Inflammatory macrophage treated with lipopolysaccharide for 1 hour (primary cell): Measurements from ENCODE around the gene ACSL1.
A peak's percentile ranks its signal among the peaks of the same experiment; 100 is the strongest.
"Not testable (repeated sequence)": the region's sequence is repeated elsewhere in the genome, so short reads cannot be mapped to it uniquely, and the experiment has no call there.

ENCODE experiments used
- DNase-seq, 2 donors: peaks; one replicate each; pipeline ENCODE4 v3.0.0-alpha.2; 2020 to 2022

The ACSL1 gene

DNA sequence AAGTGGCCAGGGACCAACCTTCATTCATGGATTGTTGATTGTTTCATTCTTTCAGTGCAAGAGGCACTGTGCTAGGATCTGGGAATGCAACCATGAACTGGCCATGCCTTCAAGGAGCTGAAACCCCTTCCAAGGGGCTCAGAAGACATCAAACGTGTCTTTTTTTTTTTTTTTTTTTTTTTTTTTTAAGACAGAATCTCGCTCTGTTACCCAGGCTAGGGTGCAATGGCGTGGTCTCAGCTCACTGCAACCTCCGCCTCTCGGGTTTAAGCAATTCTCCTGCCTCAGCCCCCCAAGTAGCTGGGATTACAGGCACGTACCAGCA lies 13.3 kb upstream of the ACSL1 start:
- DNase-seq = not testable (repeated sequence)

DNA sequence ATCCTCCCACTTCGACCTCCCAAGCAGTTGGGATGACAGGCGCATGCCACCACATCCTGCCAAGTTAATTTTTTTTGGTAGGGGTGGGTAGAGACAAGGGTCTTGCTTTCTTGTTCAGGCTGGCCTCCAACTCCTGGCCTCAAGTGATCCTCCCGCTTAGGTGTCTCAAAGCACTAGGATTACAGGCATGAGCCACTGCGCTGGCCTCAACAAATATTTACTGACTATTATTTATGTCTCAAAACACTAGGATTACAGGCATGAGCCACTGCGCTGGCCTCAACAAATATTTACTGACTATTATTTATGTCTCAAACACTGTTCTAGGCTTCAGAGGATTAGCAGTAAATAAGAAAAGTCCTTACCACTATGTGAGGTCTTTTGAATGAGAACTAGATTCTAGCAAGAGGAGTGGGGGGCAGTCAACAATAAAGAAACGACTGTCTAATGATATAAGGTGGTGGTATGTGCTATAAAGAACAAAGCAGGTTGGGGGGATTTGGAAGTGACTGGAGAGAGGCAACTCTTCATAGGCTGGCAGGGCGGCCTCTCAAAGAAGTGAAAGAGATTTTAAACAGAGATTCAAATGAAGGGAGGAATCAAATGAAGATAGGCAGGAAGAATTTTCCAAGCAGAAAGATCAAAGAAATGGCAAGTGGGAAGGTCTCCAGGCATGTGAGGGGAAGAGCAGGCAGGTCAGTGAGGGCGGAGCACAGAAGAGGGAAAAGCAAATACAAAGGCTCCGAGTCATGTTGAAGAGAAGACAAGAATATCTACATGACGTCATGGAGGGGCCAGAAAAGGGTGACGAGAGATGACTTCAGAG lies 12.7 kb upstream of the ACSL1 start:
- DNase-seq = peak in 1 of 2 donors; percentile 20

DNA sequence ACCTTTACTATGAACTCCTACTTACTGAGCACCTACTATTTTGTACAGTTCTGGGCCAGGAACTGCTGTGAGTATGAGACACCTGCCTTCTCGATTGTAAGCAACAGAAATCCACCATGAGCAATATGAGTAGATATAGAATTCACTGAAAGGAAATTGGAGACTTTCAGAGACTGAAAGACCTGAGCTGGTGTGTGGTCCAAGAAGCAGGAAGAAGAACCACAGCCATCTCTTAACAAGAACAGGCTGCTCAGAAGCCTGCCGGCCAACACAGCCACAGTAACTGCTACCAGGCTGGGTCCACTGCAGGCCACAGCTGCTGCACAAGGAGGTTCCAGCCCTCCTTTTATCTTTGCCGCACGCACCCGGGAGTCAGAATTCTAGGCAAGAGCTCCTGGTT lies 10.8 kb upstream of the ACSL1 start:
- DNase-seq = no peak

DNA sequence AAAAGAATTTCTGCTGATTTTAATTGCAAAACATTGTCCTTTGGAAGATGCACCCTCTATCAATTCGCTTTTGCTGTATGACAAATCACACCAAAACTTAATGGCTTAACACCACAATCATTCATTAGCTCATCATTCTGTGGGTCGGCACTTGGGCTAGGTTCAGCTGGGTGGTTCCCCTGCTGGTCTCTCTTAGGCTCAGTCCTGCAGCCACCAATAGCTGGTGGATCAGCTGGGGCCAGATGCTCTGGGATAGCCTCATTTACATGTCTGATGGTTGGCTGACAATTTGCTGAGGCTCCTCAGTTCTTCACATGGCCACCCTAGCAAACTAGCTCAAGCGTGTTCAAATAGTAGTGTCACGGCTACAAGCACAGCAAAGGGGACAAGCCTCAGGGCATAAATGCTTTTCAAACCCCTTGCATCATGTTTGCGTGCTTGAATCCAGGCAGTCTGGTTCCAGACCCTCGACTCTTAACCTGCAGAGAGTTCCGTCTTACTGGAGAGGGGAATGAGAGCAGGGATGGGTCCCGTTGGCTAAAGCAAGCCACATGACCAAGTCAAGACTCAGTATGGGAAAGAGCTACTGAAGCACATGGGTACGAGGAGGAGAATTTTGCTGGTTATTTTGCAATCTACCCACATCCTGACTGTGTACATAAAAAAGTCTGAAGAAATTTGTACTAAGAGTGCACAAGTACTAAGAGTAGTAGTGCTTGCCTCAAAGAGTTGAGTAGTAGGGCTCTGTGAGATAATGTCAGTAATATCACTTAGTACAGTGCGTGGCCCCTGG lies 7.5 kb upstream of the ACSL1 start:
- peak in 1 of 2 donors; percentile 70 for DNase-seq

DNA sequence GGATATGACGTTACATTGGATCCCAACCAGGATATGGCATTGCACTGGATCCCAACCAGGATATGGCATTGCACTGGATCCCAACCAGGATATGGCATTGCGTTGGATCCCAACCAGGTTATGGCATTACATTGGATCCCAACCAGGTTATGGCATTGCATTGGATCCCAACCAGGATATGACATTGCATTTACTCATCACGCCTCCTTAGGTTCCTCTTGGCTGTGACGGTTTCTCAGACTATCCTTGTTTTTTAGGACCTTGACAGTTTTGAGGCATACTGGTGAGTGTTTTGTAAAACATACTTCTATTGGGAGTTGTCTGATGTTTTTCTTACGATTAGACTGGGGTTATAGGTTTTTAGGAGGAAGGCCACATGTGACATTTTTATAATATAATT lies 5.4 kb upstream of the ACSL1 start:
- no peak for DNase-seq

DNA sequence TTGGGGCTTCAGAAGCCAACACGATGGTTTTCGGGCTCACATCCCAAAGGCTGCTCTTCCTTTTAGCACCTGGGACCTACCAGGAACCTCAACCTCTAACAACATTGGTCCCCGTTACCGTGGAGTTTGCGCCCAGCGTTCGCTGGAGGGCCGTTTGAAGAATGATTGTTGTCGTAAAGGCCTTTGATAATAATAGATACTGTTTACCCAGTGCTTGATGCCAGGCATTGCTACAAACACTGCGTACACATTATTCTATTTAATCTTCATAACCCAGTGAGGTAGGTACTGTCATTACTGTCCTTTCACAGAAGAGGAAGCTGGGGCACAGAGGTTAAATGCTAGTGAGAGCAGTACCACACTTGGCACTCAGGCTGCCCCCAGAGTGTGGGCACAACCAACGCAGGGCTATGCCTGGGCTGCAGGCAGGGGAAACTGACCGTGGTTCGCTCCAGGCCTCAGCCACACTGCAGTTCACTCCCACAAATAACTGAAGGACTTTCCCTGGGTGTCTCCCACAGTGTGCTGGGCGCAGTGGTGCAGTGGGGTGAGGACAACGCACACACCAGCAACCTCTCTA lies 1.0 kb upstream of the ACSL1 start:
- DNase-seq = peak; percentile 51 to 81

DNA sequence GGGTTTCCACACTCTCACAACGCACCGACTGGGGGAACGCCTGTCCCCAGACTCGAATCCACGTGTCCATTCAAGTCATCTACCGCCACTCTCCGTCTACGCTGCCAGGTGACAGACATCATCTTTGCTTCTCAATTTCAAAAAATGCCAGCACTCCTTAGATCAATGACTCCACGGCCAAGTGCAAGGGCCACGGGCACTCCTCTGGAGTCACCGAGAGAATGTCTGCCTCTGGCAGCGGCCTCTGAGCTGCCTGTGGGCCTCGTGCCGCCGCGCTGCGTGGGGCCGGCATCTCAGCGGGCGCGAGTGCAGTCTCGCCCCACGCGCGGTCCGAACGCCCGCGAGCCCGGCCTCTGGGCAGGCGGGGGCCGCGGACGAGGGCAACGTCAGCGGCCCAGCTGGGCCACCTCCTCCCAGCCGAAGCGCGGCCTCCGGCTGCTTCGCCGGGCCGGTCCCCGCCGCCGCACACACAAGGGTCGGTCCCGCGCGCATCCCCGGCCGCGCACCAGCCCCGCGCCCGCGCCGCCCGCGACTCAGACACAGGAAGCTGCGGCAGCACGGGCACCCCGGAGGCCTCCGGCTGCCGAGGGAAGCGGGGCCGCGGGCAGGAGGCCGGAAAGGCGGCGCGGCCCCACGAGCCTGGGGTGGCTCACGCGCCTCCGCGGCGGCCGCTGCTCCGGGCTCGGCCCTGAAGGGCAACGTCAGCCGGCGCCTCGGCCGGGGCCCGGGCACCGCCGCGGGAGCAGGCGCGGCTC lies 450 bp downstream of the ACSL1 start:
- DNase-seq = peak; percentile 51 to 56

DNA sequence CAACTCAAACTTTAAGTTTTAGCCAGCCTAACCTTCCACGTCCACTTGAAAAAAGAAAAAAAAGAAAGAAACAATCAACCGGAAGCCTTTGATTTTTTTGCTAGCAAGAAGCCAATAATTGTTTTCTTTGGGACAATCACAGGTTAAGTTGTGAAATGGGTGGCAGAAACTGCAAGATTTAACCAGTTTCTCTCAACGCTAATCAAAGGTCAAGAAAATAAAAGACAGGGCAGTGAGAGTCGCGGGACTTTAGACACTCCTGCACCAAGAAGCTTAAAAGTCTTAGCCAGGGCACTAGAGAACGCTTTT lies 1.0 kb downstream of the ACSL1 start:
- DNase-seq = no peak

DNA sequence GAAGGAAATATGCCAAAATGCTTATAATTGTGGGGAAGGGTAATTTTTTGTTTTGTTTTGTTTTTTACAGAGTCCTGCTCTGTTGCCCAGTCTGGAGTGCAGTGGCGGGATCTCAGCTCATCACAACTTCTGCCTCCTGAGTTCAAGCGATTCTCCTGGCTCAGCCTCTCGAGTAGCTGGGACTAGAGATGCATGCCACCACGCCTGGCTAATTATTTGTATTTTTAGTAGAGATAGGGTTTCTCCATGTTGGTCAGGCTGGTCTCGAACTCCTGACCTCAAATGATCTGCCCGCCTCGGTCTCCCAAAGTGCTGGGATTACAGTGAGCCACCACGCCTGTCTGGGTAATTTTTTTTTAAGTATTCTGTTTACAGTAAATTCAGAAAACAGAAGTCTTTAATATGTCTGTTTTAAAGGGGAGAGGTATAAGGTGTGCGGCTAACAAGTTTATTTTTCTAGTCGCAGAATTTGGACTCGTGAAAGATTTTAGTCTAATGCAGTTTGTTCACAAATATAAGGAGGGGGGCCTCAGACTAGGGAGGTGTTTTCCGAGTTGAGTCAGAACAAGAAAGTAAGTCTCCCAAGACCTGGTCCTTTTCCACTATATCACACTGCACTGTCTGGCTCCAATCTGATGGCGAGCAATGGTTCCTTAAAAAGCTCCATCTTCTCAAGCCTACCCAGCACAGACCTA lies 1.5 kb downstream of the ACSL1 start:
- DNase-seq = peak in 1 of 2 donors; percentile 50

DNA sequence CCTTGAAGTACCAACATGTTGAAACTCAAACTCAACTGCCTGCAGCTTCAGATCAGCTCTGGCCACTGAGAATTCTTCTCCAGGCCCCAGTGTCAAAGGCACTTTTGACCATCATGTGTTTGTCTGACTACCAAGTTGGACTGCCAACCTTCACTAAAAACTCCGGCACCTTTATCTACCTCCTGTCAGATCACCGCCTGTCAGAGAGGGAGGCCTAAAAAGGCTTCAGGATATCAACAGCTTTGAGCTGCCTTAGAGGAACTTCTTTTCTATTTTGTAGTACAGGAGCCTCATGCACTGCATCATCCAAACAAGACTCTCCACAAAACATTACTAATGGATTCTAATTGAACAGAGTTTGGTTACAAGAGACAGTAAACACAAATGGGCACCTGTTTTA lies 2.8 kb downstream of the ACSL1 start:
- peak in 1 of 2 donors; percentile 30 for DNase-seq

DNA sequence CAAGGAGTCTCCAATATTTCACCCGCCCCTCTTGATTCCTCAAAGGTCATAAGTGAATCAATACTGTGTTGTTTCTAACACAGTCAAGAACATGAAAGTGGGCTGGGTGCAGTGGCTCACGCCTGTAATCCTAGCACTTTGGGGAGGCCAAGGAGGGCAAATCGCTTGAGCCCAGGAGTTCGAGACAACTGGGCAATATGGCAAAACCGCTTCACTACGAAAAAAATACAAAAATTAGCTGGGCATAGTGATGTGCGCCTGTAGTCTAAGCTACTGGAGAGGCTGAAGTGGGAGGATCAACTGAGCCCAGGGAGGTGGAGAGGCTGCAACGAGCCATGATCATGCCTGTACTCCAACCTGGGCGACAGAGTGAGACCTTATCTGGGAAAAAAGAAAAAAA lies 3.4 kb downstream of the ACSL1 start:
- no peak for DNase-seq

DNA sequence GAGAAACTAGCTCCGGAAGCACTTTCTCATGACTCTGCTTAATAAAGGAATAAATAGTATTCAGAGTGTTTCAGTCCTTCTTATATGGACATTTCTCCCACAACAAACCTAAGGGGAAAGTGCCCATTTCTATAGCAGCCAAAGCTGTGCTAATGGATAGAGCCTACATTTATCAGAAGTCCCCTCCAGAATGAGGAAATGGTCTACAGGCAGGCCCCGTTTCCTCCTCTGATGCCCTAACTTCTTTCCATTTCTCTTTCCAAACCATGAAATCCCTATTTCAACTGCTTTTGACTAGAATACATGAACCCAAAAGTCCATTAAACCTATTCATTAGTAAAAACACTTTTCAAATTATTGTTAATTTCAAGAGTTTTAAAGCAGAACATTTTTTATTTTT lies 4.5 kb downstream of the ACSL1 start:
- no peak for DNase-seq

DNA sequence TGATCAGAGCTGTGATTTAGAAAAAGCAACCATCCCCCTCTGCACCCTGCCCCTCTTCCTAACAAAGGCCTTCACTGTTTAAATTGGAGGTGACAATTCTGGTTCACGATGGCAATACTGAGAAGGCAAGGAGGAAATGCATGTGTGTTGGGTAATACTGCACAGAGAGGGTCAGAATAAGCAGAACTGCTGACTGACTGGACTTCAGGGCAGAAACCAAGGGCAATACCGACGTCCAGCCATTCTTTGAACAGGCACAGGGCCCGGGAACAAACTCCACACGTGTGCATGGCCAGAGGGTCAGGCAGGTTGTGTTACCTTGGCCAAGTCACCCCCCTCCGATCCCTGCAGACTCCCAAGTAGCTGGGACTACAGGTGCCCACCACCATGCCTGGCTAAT lies 6.0 kb downstream of the ACSL1 start:
- DNase-seq = peak in 1 of 2 donors; percentile 56

DNA sequence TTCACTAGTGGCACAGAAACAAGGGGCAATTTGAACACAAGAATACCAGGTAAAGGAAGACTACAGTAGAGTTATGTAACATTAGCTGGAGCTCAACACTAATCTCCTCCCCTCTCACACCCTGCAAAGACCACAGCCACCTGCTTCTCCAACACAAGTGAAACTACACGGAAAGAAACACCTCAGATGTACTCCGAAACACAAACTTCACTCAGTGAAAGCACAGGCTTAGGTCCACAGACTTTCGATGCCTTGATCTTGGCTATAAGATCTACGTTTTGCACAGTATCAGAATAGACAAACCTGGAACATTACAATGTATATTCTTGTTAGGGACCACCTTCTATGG lies 7.6 kb downstream of the ACSL1 start:
- no peak for DNase-seq

DNA sequence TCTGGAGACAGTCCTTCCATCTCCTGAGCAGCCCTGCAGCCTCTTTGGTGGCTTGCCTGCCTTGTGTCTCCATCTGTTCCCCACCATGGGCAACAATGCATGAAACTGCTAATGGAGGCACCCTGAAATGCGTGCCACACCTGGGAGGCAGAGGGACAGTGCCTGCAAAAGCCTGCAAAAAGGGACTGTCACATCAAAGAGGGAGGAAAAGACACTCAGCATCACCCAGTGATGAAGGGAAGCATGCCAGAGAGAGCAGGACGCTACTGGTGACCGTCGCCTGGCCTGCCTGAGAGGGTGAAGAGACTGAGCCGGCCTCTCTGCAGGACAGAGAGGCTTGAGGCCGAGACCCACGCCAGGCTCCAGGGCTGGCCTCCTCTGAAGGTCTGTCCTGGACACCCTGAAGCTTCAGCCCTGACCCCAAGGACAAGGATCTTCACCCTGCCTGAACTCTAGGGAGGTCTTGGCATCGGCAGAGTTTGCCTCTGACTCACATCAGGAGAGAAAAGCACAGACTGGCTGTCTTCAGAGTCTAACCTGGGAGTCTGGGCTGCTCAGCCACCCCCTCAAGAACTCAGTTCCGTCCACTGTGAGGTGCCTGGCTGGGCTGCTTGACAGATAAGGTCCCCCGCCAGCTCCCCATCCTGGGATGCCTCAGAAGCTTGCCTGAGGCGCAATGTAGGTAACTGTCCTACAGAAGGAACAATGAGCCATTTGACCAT lies 8.1 kb downstream of the ACSL1 start:
- DNase-seq = no peak

DNA sequence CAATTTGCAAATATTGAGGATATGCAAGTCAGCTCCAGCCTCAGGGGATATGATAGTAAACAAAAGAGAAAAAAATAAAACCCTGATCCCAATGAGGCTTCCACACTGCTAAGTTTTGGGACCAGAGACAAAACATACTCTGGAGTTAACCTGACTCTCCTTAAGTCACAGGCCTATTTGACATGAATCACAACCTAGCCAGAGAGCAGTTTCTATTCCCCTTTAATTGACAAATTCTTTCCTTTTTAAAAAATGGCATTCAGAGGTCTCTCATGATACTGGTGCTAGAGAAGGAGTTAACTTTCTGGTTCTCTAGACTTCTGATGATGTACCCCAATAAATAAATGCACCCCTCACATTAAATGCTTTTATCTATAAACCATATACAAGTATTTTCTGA lies 8.8 kb downstream of the ACSL1 start:
- no peak for DNase-seq

DNA sequence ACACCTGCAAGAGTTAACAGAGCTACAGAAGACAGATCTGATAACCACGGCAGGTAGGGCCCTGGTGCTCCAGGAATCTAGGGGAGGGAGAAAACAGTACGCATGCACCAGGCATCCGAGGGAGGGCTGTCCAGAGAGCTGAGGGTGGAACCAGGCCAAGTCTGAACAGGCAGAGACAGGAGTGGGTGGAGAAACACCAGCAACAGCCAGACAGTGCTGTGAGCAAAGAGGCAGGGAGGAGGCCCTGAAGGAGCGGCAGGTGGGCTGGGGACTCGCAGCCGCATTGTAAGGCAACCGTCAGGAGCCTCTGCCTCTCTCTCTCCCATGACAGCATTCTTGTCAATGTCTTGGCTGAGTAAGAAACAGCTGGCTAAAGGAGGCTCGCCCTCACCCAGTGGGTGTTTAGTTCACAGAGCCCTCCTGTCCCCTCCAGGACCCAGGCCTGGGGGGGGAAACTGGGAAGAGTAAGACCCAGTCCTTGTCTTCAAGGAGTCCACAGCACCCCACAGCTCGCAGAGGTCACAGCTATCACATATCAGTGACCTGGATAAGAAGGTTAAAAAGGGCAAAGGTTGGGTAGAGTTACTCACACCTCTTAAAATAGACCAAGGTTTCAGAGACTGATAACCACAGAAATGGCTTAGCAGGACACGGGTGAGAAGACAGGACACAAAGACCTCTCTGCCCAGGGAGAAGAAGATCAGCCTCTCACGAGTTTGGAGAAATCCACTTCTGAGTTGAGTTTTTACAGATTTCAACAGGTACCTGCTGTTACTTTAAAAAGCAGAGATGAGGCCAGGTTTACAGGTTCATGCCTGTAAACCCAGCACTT lies 10.5 kb downstream of the ACSL1 start:
- DNase-seq = peak in 1 of 2 donors; percentile 52

DNA sequence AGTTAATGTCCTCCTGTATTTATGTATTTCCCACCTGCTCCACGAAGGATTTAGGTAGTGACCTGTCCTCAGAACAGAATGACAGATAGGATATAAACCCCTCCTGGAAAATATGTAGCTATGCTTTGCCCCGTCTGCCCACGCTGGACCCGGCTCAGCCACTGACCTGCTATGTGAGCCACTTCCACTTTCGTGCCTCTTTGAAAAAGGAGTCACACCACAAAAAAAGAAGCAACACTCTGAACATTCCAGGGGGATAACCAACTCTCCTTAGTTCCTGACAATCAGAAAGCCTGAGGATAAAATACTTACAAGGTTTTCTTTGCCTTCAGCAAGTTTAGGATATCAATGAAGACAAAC lies 11.1 kb downstream of the ACSL1 start:
- DNase-seq = peak in 1 of 2 donors; percentile 73

DNA sequence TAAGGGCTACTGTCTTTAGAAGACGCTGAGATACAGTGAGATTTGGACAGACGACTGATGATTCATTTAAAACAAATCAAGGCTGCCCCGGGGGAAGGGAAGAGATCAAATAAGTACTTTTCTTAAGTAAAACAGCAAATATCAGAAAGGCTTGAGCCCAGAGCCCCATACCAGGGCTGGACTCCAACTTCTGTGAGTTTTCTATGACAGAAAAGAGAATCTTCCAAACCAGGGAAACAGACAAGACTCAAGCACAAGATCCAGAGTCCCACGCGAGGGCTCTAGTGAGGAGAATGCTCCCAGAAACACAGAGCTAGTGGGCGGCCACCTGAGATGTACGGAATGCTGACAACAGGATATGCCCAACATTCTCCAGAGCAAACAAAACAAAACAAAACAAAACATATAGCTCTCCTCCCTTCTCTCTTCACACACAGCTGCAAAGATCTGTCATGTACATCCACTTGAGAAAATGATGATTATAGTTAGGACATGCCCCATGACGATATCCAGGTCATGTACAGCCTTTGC lies 13.1 kb downstream of the ACSL1 start:
- no peak for DNase-seq

DNA sequence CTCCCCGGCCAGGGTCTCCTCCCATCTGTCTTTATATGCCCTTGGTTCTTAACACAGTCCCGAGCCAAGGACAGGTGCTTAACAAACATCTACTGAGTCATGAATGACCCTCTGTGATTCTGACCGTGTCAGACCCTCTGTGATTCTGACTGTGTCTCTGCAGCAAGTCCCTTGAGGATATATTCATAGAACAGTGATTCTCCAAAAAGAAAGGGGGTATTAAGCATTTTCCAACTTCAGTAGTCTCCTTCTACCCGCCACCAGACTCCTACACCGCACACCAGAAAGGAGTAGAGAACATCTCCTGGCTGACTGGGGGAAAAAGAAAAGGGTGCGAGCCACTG lies 13.6 kb downstream of the ACSL1 start:
- DNase-seq = no peak

DNA sequence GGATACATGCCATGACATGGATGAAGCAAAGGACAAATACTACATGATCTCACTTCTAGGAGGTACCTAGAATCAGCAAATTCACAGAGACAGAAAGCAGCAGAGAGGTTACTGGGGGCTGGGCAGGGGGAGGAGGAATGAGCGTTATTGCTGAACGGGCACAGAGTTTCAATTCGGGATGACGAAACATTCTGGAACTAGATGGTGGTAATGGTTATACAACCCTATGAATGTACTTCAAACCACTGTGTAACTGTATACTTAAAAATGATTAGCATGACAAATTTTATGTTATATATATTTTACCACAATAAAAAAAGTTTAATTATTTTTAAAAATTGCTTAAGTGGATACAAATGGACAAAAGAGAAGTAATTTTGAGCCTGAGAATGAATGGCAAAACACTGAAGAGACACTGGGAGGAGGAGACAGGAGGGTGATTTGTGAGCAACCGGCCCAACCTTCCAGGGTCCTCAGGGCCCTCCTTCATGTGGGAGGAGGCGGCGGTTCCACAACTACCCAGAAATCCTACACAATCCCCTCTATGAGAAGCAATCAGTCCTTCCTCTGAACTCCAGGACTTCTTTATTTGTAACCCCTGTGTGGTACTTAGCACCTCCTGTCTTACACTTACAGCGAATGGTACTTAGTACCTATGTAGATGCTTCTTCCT lies 14.1 kb downstream of the ACSL1 start:
- peak; percentile 73 to 77 for DNase-seq
